Measurements from ENCODE around the gene CLCA1. TPM values are rescaled to one million over a fixed set of nuclear protein-coding genes. Genes with fewer than 3 reads are reported as not detected.

Gene CLCA1
- total and polyA plus RNA-seq, 10 of the 15 experiments (the other 5 are each of a cell fraction or from before 2014, with no cell fraction given), result 0.13 TPM; not detected in 9

GRCh38 chr1:86500714-86501113 is 32.0 kb downstream of the CLCA1 start:
- ChIA-PET CTCF (interaction anchor here (0.7 to 11.1 kb wide), 29 partner anchors 10 to 557 kb away, joined by 3 to 104 read pairs (median 5); partner anchors contain the start of genes ODF2L and SH3GLB1), SMC1A (ENCODE audit: uncharacterized antibody, unreplicated experiment) (interaction anchor here (0.8 to 2.5 kb wide), 5 partner anchors 17 to 121 kb away, joined by 3 to 16 read pairs (median 6); no protein-coding TSS in a partner anchor), POLR2A (no interaction called here), RAD21 (ENCODE audit: unreplicated experiment) (interaction anchor here (0.9 to 1.2 kb wide), 2 partner anchors 119 to 121 kb away, joined by 3 read pairs; no protein-coding TSS in a partner anchor)
- H3K4me2 ChIP-seq (ENCODE audit: control insufficient read depth, insufficient read depth), result no peak overlapping the region
- no peak overlapping the region for H3K27ac ChIP-seq (ENCODE audit: control insufficient read depth, insufficient read depth)
- H3K4me1 ChIP-seq (ENCODE audit: control insufficient read depth, insufficient read depth, low read length), result no peaks in the 10 kb centered on the region
- no peaks in the 10 kb centered on the region for H3K36me3 ChIP-seq (ENCODE audit: control insufficient read depth in 2 of 2, insufficient read depth in 2 of 2, low read length in 1 of 2)
- ATAC-seq, result no peak
- H4K20me1 ChIP-seq (ENCODE audit: control insufficient read depth, insufficient read depth), result no peaks in the 10 kb centered on the region
- TF ChIP-seq HDAC6 (IDR thresholded peaks at IDR 0.05; ENCODE audit: unreplicated experiment) (no peak), USF2 (IDR thresholded peaks at IDR 0.05; ENCODE audit: borderline replicate concordance, low read depth, low read length) (no peak), BCL3 (IDR thresholded peaks at IDR 0.05; ENCODE audit: borderline replicate concordance, insufficient read depth, low read depth, low read length, poor library complexity, severe bottlenecking) (no peak), POLR2AphosphoS5 (IDR thresholded peaks at IDR 0.05; ENCODE audit: low read length) (no peak), SREBF2 (IDR thresholded peaks at IDR 0.05; ENCODE audit: low read length) (no peak), ZNF217 (IDR thresholded peaks at IDR 0.05) (no peak), IKZF2 (IDR thresholded peaks at IDR 0.05) (no peak), ATF2 (IDR thresholded peaks at IDR 0.05; ENCODE audit: low read length) (no peak)
- no peak overlapping the region for H2AFZ ChIP-seq (ENCODE audit: control insufficient read depth, low read depth, low read length)
- H3K9ac ChIP-seq (ENCODE audit: control insufficient read depth, insufficient read depth, low read length), result no peak overlapping the region
- H3K27me3 ChIP-seq (replicated peaks in 1 of 2; ENCODE audit: control insufficient read depth in 2 of 2, insufficient read depth in 2 of 2, low read length in 1 of 2), result peaks cover 0 to 2% of the 10 kb centered on the region in 2 experiments; a peak in 3 of 4 replicates
- no peak for FAIRE-seq
- H3K4me3 ChIP-seq, result no peak overlapping the region
- BruUV-seq (replicated peaks), result no TSS peak
- in situ Hi-C loops (cut with MboI) (loop anchor here (5.0 to 25.0 kb wide), 2 partner anchors 118 to 587 kb away; no protein-coding TSS in a partner anchor), intact Hi-C loops (cut with micrococcal nuclease; ENCODE audit: unreplicated experiment) (loop anchor here (5.0 to 10.0 kb wide), 4 partner anchors 187 to 584 kb away; partner anchors contain the start of gene SH3GLB1)
- 91% methylated on average over 2 of the region's 2 CpGs for WGBS (ENCODE audit: insufficient coverage, insufficient replicate concordance, low lambda C conversion rate, missing lambda C conversion rate)
- no peak for DNase-seq (ENCODE audit: low read depth, low spot score)
- no peaks in the 10 kb centered on the region for H3K9me3 ChIP-seq (replicated peaks; ENCODE audit: control insufficient read depth, insufficient read depth, low read length)
- H3K79me2 ChIP-seq (ENCODE audit: control insufficient read depth, insufficient read depth, low read length), result no peaks in the 10 kb centered on the region

Measured in GM12878 (cell line).